ENCODE data around the gene MRS2.

DNA sequence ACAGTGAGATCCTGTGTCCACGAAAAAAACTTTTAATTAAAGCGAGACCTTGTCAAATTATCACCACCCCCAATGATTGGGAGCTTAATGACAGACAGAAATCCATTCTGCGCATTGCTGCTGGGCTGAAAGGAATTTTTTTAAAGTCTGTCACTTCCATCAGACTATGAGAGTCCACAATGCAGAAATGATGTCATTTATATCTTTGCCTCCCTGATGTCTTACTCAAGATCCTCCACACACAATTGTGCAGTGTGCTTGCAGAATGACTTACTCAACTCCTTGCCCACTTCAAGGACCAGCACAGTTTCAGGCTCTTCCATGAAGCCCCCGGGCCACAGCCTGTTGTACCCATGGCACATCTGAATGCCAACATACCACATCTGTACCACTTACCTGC is 45.7 kb downstream of the MRS2 start:
- TF ChIP-seq POLR2AphosphoS5 (IDR thresholded peaks at IDR 0.05) (no peak), POLR2A (IDR thresholded peaks at IDR 0.05) (no peak)
- TF ChIP-seq, protein P1, sequence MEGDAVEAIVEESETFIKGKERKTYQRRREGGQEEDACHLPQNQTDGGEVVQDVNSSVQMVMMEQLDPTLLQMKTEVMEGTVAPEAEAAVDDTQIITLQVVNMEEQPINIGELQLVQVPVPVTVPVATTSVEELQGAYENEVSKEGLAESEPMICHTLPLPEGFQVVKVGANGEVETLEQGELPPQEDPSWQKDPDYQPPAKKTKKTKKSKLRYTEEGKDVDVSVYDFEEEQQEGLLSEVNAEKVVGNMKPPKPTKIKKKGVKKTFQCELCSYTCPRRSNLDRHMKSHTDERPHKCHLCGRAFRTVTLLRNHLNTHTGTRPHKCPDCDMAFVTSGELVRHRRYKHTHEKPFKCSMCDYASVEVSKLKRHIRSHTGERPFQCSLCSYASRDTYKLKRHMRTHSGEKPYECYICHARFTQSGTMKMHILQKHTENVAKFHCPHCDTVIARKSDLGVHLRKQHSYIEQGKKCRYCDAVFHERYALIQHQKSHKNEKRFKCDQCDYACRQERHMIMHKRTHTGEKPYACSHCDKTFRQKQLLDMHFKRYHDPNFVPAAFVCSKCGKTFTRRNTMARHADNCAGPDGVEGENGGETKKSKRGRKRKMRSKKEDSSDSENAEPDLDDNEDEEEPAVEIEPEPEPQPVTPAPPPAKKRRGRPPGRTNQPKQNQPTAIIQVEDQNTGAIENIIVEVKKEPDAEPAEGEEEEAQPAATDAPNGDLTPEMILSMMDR (IDR thresholded peaks at IDR 0.05): no peak

All from breast epithelium (tissue), 3 donors.